A549 (cell line): Measurements from ENCODE around the gene DDX10. TPM values are rescaled to one million over a fixed set of nuclear protein-coding genes. Genes with fewer than 3 reads are reported as not detected.

Source experiments
- ATAC-seq, 2 experiments: fragments of 200-7000 bp in 1 of 2; fragments of >200 bp in 1 of 2; cut with Nextera tagmentation in 1 of 2; cut with Tn5 transposase in 1 of 2; 3 replicates each; pipeline versions ENCODE4 v1.8.0 to v1.9.1; 2018 to 2020; ENCODE audit warnings: mild to moderate bottlenecking in 1 of 2, moderate library complexity in 1 of 2
- CTCF ChIA-PET: fragments of 300-600 bp; sonication (Branson Sonifier 250); formaldehyde crosslinking; extraction: SDS; loops from one replicate; lab custom pipeline; 2021; ENCODE audit warnings: antibody characterized with exemption, inconsistent platforms; lab: Yijun Ruan, JAX
- POLR2A ChIA-PET: fragments of 350-600 bp; formaldehyde crosslinking; extraction: SDS; loops from one replicate; lab custom pipeline; 2021; ENCODE audit warnings: antibody characterized with exemption, inconsistent platforms; lab: Yijun Ruan, JAX
- DNase-seq, 2 experiments: peaks; one replicate each; pipeline versions ENCODE4 v3.0.0 to v3.0.0-alpha.2; 2011 to 2016; ENCODE audit warnings: low read depth in 1 of 2, low spot score in 1 of 2
- FAIRE-seq: peaks from 2 replicates; lab custom pipeline; 2011; peaks lifted over from hg19 to GRCh38; lab: Jason Lieb, UNC
- H3K27ac ChIP-seq, 2 experiments: fragments of >200 bp; sonication (Bioruptor Twin); formaldehyde crosslinking; 3 replicates each; pipeline ENCODE4 v1.5.1; 2016 to 2017
- H3K4me1 ChIP-seq: fragments of >200 bp; sonication (Bioruptor Twin); formaldehyde crosslinking; 3 replicates; pipeline ENCODE4 v1.6.1; 2016
- H3K4me2 ChIP-seq: fragments of >200 bp; sonication (Bioruptor Twin); formaldehyde crosslinking; 3 replicates; pipeline ENCODE4 v1.6.1; 2016
- H3K4me3 ChIP-seq: fragments of >200 bp; sonication (Bioruptor Twin); formaldehyde crosslinking; 3 replicates; pipeline ENCODE4 v1.5.1; 2016
- H3K9me3 ChIP-seq: fragments of >200 bp; sonication (Bioruptor Twin); formaldehyde crosslinking; 3 replicates; pipeline ENCODE4 v1.6.1; 2016
- CBX8 ChIP-seq: fragments of 200-600 bp; sonication (generic); IDR thresholded peaks from 2 replicates; pipeline ENCODE4 v1.6.1; 2016
- CEBPB ChIP-seq, 2 experiments: fragments of >200 bp in 1 of 2; sonication (Bioruptor Twin) in 1 of 2; formaldehyde crosslinking in 1 of 2; IDR thresholded peaks; 2 replicates each; pipeline ENCODE4 v1.6.1; 2012 to 2016
- CHD2 ChIP-seq: fragments of 150-350 bp; IDR thresholded peaks from 2 replicates; pipeline ENCODE4 v1.6.1; 2014; ENCODE audit warnings: low read length; ENCODE audit not compliant: partially characterized antibody
- ESRRA ChIP-seq: fragments of 150-350 bp; IDR thresholded peaks from 2 replicates; pipeline ENCODE4 v1.6.1; 2014; ENCODE audit warnings: mild to moderate bottlenecking, low read length, borderline replicate concordance
- HDAC2 ChIP-seq: fragments of 200-600 bp; sonication (generic); IDR thresholded peaks from 2 replicates; pipeline ENCODE4 v1.6.1; 2016
- HOXA7 ChIP-seq: fragments of 250-450 bp; sonication (Bioruptor Pico); IDR thresholded peaks from 2 replicates; pipeline ENCODE4 v1.5.0; 2020; ENCODE audit warnings: mild to moderate bottlenecking, moderate library complexity
- HOXB13 ChIP-seq: fragments of 250-450 bp; sonication (Bioruptor Pico); IDR thresholded peaks from 2 replicates; pipeline ENCODE4 v1.5.0; 2020; ENCODE audit warnings: low read depth, mild to moderate bottlenecking, moderate library complexity
- MAFK ChIP-seq: fragments of 450-650 bp; IDR thresholded peaks from 2 replicates; pipeline ENCODE4 v1.6.1; 2014; ENCODE audit not compliant: partially characterized antibody
- MYC ChIP-seq: IDR thresholded peaks from 2 replicates; pipeline ENCODE4 v1.6.1; 2012; ENCODE audit warnings: mild to moderate bottlenecking, inconsistent platforms, low read length, improper control_type of control experiment, borderline replicate concordance
- POLR2A ChIP-seq: IDR thresholded peaks from 2 replicates; pipeline ENCODE4 v1.6.1; 2012; ENCODE audit warnings: mild to moderate bottlenecking, low read length
- RAD21 ChIP-seq, 2 experiments: fragments of >200 bp in 1 of 2; sonication (Bioruptor Twin) in 1 of 2; formaldehyde crosslinking in 1 of 2; IDR thresholded peaks in 1 of 2; conservative IDR thresholded peaks in 1 of 2; 2 replicates in 1 of 2; 3 replicates in 1 of 2; pipeline ENCODE4 v1.6.1; 2012 to 2018; ENCODE audit warnings: inconsistent platforms in 1 of 2
- RNF2 ChIP-seq: fragments of 200-600 bp; sonication (generic); IDR thresholded peaks from 2 replicates; pipeline ENCODE4 v1.6.1; 2016; ENCODE audit warnings: low read depth, mild to moderate bottlenecking, antibody characterized with exemption, moderate library complexity, borderline replicate concordance
- SREBF2 ChIP-seq: fragments of 450-650 bp; IDR thresholded peaks from 2 replicates; pipeline ENCODE4 v1.6.1; 2014; ENCODE audit warnings: mild to moderate bottlenecking, moderate library complexity
- TP53 ChIP-seq: fragments of 250-450 bp; sonication (Bioruptor Pico); IDR thresholded peaks from 2 replicates; pipeline ENCODE4 v1.5.0; 2021; ENCODE audit warnings: mild to moderate bottlenecking, moderate library complexity
- ZFP36 ChIP-seq: fragments of 450-650 bp; IDR thresholded peaks from 2 replicates; pipeline ENCODE4 v1.6.1; 2014; ENCODE audit warnings: borderline replicate concordance; ENCODE audit not compliant: partially characterized antibody
- ZNF302 ChIP-seq: fragments of 250-450 bp; sonication (Bioruptor Pico); IDR thresholded peaks from 2 replicates; pipeline ENCODE4 v1.9.0; 2021; ENCODE audit warnings: inconsistent platforms, mild to moderate bottlenecking, moderate library complexity
- WGBS: methylation state at CpG from one replicate; pipeline ENCODE4 v1.1.6; 2017; ENCODE audit errors: missing lambda C conversion rate; 5-methylcytosine and 5-hydroxymethylcytosine counted together
- polyA plus RNA-seq, 4 experiments: library from polyadenylated mRNA; depleted of rRNA in 3 of 4; stranded (reverse); fragments of >200 nt; fragmentation: RNase III in 1 of 4; extraction: RNeasy Plus Mini Kit Qiagen cat#74134 plus additional on column Dnase treatment in 1 of 4; gene quantifications; 2 replicates in 3 of 4; 3 replicates in 1 of 4; pipeline ENCODE4 v1.2.3, GENCODE V29; 2011 to 2017
- TF ChIP-seq, protein P1 (sequence below): fragments of >200 bp; sonication (Bioruptor Twin); formaldehyde crosslinking; IDR thresholded peaks from 3 replicates; pipeline ENCODE4 v1.5.1; 2016
- TF ChIP-seq, protein P2 (sequence below): IDR thresholded peaks from 2 replicates; pipeline ENCODE4 v1.6.1; 2012

DDX10 gene
- polyA plus RNA-seq, 2 of the 4 experiments (the other 2 are of a cell fraction): 46.0 to 189 TPM

DNA sequence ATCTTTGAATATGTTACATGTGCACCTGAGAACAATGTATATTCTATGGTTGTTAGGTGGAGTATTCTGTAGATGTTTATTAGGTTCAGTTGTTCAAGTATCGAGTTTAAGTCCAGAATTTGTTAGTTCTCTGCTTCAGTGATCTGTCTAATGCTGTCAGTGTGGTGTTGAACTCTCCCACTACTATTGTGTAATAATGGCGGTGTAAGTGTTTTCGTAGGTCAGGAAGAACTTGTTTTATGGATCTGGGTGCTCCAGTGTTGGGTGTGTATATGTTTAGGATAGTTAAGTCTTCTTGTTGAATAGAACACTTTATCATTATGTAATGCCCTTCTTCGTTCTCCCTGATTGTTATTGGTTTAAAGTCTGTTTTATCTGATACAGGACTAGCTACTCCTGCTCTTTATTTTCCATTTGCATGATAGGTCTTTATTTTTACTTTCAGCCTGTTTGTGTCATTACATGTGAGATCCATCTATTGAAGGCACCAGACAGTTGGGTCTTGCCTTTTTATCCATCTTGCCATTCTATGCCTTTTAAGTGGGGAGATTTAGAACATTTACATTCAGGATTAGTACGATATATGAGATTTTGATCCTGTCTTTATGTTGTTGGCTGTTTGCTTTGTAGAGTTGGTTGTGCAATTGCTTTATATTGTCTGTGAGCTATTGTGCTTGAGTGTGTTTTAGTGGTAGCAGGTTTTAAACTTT, 121.6 kb downstream of the DDX10 start (continued):
- TF ChIP-seq CHD2: no peak

DNA sequence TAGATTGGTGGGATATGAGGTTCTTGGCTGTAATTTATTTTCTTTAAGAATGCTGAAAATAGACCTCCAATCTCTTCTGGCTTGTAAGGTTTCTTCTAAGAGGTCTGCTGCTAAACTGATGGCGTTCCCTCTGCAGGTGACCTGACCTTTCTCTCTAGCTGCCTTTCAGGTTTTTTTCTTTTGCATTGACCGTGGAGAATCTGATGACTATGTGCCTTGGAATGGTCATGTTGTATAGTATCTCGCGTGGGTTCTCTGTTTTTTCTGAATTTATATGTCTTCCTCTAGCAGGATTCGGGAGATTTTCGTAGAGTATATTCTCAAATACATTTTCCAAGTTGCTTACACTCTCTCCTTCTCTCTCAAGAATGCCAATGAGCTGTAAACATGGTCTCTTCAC, 122.2 kb downstream of the DDX10 start:
- no peaks in the 10 kb centered on the region; the same call in 2 of the 3 replicates for H3K9me3 ChIP-seq
- ChIA-PET CTCF (interaction anchor here (1.4 kb wide), 1 partner anchor 10 kb away, joined by 3 read pairs; no protein-coding TSS in a partner anchor), POLR2A (no interaction called here)
- no peak overlapping the region for H3K4me3 ChIP-seq
- DNase-seq (no peak), ATAC-seq (no peak), FAIRE-seq (no peak)
- 0 out of 3 replicates have a peak, but pooled peaks cover 6% of the 10 kb centered on the region for H3K4me1 ChIP-seq
- WGBS: 87% methylated on average over 6 of the region's 6 CpGs
- H3K27ac ChIP-seq: no peak overlapping the region
- H3K4me2 ChIP-seq: no peak overlapping the region
- TF ChIP-seq RAD21 (conservative IDR thresholded peaks at IDR 0.05 in 1 of 2, IDR thresholded peaks at IDR 0.05 in 1 of 2): no peak
- no peak for TF ChIP-seq HDAC2
- TF ChIP-seq CEBPB (IDR thresholded peaks at IDR 0.05): no peak

DNA sequence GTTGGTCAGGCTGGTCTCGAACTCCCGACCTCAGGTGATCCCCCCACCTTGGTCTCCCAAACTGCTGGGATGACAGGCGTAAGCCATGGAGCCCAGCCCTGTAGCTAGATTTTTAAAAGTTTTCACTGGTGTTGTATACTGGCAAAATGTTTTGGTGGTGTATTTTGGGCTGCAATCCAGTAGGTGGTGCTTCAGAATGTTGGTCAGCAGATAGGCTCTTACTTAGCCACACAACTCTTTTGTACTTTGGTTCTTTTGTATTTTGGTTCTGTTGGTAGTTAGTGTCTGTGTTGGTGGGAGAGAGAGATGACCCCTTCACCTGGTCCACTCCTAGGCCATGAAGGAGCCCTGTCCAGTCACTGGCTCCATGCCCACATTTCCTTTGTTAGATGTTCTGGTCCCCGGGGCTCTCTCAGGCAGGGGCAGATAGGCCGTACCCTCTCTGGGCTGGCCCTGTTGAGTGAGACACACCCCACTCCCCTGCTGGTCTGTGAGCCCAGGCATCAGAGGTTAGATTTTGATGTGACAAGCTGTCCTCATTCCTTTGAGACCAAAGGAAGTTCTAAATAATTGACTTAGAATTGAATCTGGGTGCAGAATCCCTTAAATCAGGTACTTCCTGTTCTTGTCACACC, 123.8 kb downstream of the DDX10 start:
- Histone ChIP-seq H3K9me3 (no peaks in the 10 kb centered on the region; the same call in 2 of the 3 replicates), H3K4me2 (no peak overlapping the region), H3K27ac (0 out of 6 replicates have a peak overlapping the region, but pooled peaks of 1 of the 2 experiments have one; percentile 21), H3K4me3 (no peak overlapping the region), H3K4me1 (0 out of 3 replicates have a peak, but pooled peaks cover 6% of the 10 kb centered on the region)
- ChIA-PET CTCF (interaction anchor here (0.6 to 1.0 kb wide), 5 partner anchors 16 to 742 kb away, joined by 3 read pairs; no protein-coding TSS in a partner anchor), POLR2A (no interaction called here)
- 54% methylated on average over 4 of the region's 5 CpGs for WGBS
- ATAC-seq (peak; percentile 54 to 72; a peak in 4 of 6 replicates), DNase-seq (peak in 1 of 2 experiments; percentile 31), FAIRE-seq (no peak)
- TF ChIP-seq TP53 (CRISPR knock-in tag) (no peak), RAD21 (conservative IDR thresholded peaks at IDR 0.05 in 1 of 2, IDR thresholded peaks at IDR 0.05 in 1 of 2) (peak; percentile 39 to 44; a peak in 4 of 5 replicates)
- TF ChIP-seq, protein P1, sequence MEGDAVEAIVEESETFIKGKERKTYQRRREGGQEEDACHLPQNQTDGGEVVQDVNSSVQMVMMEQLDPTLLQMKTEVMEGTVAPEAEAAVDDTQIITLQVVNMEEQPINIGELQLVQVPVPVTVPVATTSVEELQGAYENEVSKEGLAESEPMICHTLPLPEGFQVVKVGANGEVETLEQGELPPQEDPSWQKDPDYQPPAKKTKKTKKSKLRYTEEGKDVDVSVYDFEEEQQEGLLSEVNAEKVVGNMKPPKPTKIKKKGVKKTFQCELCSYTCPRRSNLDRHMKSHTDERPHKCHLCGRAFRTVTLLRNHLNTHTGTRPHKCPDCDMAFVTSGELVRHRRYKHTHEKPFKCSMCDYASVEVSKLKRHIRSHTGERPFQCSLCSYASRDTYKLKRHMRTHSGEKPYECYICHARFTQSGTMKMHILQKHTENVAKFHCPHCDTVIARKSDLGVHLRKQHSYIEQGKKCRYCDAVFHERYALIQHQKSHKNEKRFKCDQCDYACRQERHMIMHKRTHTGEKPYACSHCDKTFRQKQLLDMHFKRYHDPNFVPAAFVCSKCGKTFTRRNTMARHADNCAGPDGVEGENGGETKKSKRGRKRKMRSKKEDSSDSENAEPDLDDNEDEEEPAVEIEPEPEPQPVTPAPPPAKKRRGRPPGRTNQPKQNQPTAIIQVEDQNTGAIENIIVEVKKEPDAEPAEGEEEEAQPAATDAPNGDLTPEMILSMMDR: peak; percentile 24; the same call in 2 of the 3 replicates

DNA sequence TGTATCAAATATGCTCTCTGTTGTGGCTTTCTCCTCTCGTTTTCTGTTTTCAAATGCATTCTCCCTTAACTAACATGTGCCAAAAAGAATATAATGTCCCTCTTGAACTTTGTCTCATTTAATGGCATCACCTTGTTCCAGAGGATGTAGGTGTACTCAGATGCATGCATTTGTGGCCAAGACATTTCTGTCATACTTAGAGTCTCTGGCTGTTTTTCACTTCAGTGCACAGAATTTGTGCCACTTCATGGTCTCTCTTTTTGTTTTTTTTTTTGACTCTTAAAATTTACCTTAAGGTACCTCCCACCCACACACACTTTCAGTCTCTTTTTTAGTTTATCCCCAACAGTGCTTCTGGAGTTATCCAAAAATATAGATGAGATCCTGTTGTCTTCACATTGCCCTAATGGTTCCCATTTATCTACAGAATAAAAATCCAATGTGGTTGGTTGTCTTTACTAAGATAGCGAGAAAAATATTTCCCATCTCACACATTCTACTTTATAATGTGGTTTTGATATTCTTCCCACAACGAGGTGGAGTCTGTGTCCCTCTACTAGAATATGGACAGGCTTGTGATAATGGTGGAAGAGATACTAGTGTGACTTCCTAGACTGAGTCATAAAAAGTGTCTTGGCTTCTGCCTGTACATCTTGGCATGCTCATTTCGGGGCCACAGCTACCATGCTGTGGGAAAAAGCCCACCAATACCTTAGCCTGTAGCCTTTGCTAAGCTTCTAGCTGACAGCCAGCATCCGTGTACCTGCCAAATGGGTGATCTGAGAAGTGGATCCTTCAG, 125.8 kb downstream of the DDX10 start:
- Histone ChIP-seq H3K27ac (no peak overlapping the region), H3K4me3 (no peak overlapping the region), H3K9me3 (no peaks in the 10 kb centered on the region), H3K4me2 (no peak overlapping the region), H3K4me1 (0 out of 3 replicates have a peak, but pooled peaks cover 6% of the 10 kb centered on the region)
- no peak for DNase-seq
- CTCF ChIA-PET: no interaction called here
- POLR2A ChIA-PET: no interaction called here
- no peak for FAIRE-seq
- TF ChIP-seq ESRRA (no peak), RAD21 (conservative IDR thresholded peaks at IDR 0.05 in 1 of 2, IDR thresholded peaks at IDR 0.05 in 1 of 2) (no peak), POLR2A (no peak), SREBF2 (no peak), HDAC2 (no peak), MAFK (no peak)
- ATAC-seq: no peak
- 81% methylated on average over 4 of the region's 5 CpGs for WGBS

DNA sequence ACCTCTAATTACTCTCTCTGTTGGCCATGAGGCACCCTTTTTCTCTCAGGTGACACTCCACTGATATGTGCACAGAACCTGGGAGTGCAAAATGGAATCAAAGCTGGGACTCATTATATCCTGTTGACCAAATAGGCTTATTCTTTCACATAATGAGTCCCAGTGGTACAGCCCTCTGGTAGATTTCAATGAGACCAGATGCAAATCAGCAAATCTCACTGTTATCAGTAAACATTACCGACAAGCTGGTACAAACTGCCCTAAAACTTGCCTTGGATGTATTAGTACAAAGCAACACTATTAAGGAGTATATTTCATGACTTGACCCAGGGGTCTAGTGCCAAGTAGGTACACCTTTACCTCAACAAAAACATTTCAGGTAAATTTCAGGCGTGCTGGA, 128.3 kb downstream of the DDX10 start:
- Histone ChIP-seq H3K9me3 (no peaks in the 10 kb centered on the region), H3K4me2 (no peak overlapping the region), H3K4me3 (no peak overlapping the region), H3K27ac (no peak overlapping the region), H3K4me1 (0 out of 3 replicates have a peak, but pooled peaks cover 6% of the 10 kb centered on the region)
- POLR2A ChIA-PET: no interaction called here
- FAIRE-seq (no peak), ATAC-seq (no peak), DNase-seq (no peak)
- 94% methylated on average over 2 of the region's 2 CpGs for WGBS
- CTCF ChIA-PET: no interaction called here
- TF ChIP-seq, protein P2, sequence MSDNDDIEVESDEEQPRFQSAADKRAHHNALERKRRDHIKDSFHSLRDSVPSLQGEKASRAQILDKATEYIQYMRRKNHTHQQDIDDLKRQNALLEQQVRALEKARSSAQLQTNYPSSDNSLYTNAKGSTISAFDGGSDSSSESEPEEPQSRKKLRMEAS: no peak
- TF ChIP-seq RNF2 (no peak), POLR2A (no peak), HOXA7 (CRISPR knock-in tag) (no peak), MYC (no peak), HOXB13 (CRISPR knock-in tag) (no peak), ESRRA (no peak), CBX8 (no peak), ZFP36 (no peak), ZNF302 (CRISPR knock-in tag) (no peak)
